Hepatocyte (in vitro differentiated cells): ENCODE measurements around the gene MCF2L. TPM values are rescaled to one million over a fixed set of nuclear protein-coding genes. Genes with fewer than 3 reads are reported as not detected.

ENCODE experiments used
- DNase-seq: peaks from one replicate; pipeline ENCODE4 v3.0.0-alpha.2; 2016; ENCODE audit warnings: low spot score
- H2AFZ ChIP-seq: fragments of 200-600 bp; sonication (generic); 2 replicates; pipeline ENCODE4 v1.6.0; 2016; ENCODE audit warnings: antibody characterized with exemption, mild to moderate bottlenecking
- H3K27ac ChIP-seq: fragments of 200-600 bp; sonication (generic); 2 replicates; pipeline ENCODE4 v1.5.1; 2016; ENCODE audit warnings: mild to moderate bottlenecking
- H3K27me3 ChIP-seq: fragments of 200-600 bp; sonication (generic); 2 replicates; pipeline ENCODE4 v1.6.1; 2016
- H3K36me3 ChIP-seq: fragments of 200-600 bp; sonication (generic); replicated peaks from 2 replicates; pipeline ENCODE4 v1.5.1; 2016; ENCODE audit warnings: low read depth; ENCODE audit not compliant: insufficient read depth
- H3K4me1 ChIP-seq: fragments of 200-600 bp; sonication (generic); 2 replicates; pipeline ENCODE4 v1.5.1; 2016; ENCODE audit warnings: mild to moderate bottlenecking, moderate library complexity; ENCODE audit not compliant: insufficient read depth
- H3K4me2 ChIP-seq: fragments of 200-600 bp; sonication (generic); 2 replicates; pipeline ENCODE4 v1.6.0; 2016
- H3K4me3 ChIP-seq: fragments of 200-600 bp; sonication (generic); 2 replicates; pipeline ENCODE4 v1.5.1; 2016; ENCODE audit warnings: mild to moderate bottlenecking
- H3K79me2 ChIP-seq: fragments of 200-600 bp; sonication (generic); 2 replicates; pipeline ENCODE4 v1.6.0; 2017; ENCODE audit warnings: mild to moderate bottlenecking
- H3K9me2 ChIP-seq: fragments of 200-600 bp; sonication (generic); replicated peaks from 2 replicates; pipeline ENCODE4 v1.6.0; 2017; ENCODE audit warnings: mild to moderate bottlenecking; ENCODE audit not compliant: insufficient read depth
- H3K9me3 ChIP-seq: fragments of 200-600 bp; sonication (generic); 2 replicates; pipeline ENCODE4 v1.5.1; 2016; ENCODE audit warnings: low read depth, mild to moderate bottlenecking
- H4K20me1 ChIP-seq: fragments of 200-600 bp; sonication (generic); 2 replicates; pipeline ENCODE4 v1.6.0; 2016; ENCODE audit warnings: mild to moderate bottlenecking; ENCODE audit not compliant: insufficient read depth, poor library complexity, severe bottlenecking
- EZH2 ChIP-seq: fragments of 200-600 bp; sonication (generic); IDR thresholded peaks from 2 replicates; pipeline ENCODE4 v1.6.1; 2016; ENCODE audit warnings: antibody characterized with exemption, mild to moderate bottlenecking, borderline replicate concordance
- EZH2phosphoT487 ChIP-seq: fragments of 200-600 bp; sonication (generic); IDR thresholded peaks from one replicate; pipeline ENCODE4 v1.6.1; 2018; ENCODE audit warnings: antibody characterized with exemption, mild to moderate bottlenecking, low read depth, moderate library complexity; ENCODE audit not compliant: unreplicated experiment, severe bottlenecking
- WGBS: methylation state at CpG from one replicate; pipeline ENCODE4 v1.1.6; 2016; ENCODE audit warnings: low lambda C conversion rate; ENCODE audit errors: missing lambda C conversion rate; 5-methylcytosine and 5-hydroxymethylcytosine counted together
- polyA plus RNA-seq: library from polyadenylated mRNA; unstranded; fragments of >200 nt; fragmentation: Nextera tagmentation; extraction: Ambion mirVana; gene quantifications from 2 replicates; pipeline ENCODE4 v1.2.1, GENCODE V29; 2016
- total RNA-seq: library from RNA; depleted of rRNA; stranded (reverse); fragments of >200 nt; gene quantifications from 2 replicates; pipeline ENCODE4 v1.2.3, GENCODE V29; 2014
- TF ChIP-seq, protein P1 (sequence below): fragments of 200-600 bp; sonication (generic); IDR thresholded peaks from 2 replicates; pipeline ENCODE4 v1.5.1; 2016; ENCODE audit warnings: antibody characterized with exemption, mild to moderate bottlenecking; ENCODE audit not compliant: poor library complexity

The MCF2L gene
- total and polyA plus RNA-seq, 2 experiments from 2014 or later, result 11.1 to 22.4 TPM

DNA sequence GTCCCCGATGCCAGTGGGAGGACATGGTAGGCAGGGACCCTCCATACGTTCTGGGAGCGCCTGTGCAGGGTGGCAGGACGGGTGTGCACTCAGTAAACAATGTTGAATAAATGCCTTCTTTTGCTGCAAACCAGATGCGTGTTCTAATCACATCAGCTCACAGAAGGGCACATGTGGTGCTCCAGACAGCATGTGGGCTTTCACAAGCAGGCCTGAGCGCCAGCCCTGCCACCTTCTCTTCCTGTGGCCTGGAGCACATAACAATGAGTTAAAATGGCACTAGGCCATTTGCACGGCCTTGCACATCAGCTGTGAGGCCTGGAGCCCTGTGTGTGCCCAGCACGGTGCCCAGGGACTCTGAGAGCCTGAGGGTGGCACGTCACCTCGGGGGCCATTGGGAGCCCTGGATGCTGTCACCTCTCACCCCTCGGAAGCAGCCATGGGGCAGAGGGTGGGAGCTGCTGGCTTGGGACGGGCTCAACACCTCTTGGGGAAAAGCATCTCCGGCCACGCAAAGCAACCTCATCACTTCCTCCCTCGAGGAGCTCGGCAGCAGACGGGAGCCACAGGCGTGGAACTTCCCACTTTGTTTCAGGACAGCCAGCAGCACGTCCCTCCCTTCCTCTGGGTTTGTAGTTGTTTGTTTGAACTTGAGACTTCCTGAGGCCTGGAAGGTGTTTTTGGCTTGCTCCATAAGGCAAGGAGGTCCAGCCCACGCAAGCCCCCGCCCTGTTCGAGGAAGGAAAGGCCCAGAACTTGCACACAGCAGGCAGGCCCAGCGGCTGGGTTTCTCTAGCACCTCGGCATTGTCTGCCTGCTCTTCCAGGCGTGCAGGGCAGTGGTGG is 9.8 kb downstream of the MCF2L start:
- no peak for TF ChIP-seq EZH2
- TF ChIP-seq EZH2phosphoT487, result no peak
- TF ChIP-seq, protein P1, sequence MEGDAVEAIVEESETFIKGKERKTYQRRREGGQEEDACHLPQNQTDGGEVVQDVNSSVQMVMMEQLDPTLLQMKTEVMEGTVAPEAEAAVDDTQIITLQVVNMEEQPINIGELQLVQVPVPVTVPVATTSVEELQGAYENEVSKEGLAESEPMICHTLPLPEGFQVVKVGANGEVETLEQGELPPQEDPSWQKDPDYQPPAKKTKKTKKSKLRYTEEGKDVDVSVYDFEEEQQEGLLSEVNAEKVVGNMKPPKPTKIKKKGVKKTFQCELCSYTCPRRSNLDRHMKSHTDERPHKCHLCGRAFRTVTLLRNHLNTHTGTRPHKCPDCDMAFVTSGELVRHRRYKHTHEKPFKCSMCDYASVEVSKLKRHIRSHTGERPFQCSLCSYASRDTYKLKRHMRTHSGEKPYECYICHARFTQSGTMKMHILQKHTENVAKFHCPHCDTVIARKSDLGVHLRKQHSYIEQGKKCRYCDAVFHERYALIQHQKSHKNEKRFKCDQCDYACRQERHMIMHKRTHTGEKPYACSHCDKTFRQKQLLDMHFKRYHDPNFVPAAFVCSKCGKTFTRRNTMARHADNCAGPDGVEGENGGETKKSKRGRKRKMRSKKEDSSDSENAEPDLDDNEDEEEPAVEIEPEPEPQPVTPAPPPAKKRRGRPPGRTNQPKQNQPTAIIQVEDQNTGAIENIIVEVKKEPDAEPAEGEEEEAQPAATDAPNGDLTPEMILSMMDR, result no peak
- Histone ChIP-seq H2AFZ (no peak overlapping the region), H3K79me2 (no peaks in the 10 kb centered on the region), H3K27me3 (no peaks in the 10 kb centered on the region), H4K20me1 (no peaks in the 10 kb centered on the region), H3K9me2 (no peaks in the 10 kb centered on the region), H3K4me2 (no peak overlapping the region), H3K27ac (no peak overlapping the region), H3K4me3 (no peak overlapping the region), H3K36me3 (no peaks in the 10 kb centered on the region), H3K9me3 (no peaks in the 10 kb centered on the region), H3K4me1 (peaks cover 2% of the 10 kb centered on the region)
- 81% methylated on average over 25 of the region's 25 CpGs for WGBS
- DNase-seq, result no peak

DNA sequence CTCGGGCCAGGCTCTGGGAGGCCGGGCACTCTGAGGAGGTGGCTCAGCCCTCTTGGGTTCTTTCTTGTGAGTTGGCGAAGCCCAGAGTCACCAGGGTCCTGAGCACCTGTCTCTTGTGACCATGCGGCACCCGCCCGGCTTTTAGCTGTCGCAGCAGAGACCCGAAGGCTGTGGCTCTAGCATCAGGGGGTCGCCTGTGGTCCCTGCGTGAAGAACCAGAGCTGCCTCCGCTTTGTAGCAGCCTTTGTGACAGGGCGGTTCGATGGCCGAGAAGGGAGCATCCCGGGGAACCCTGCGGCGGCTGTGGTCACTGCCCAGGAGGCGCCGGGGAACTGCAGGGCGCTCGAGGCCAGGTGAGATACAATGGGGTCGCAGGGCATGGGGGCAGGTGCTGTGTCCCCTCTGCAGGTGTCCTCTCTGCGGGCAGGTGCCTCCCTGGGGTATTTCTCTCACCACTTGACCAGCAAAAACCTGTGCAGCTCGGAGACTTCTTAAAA is 10.4 kb downstream of the MCF2L start:
- peaks cover 5% of the 10 kb centered on the region for H3K4me1 ChIP-seq
- no peaks in the 10 kb centered on the region for H3K36me3 ChIP-seq
- no peaks in the 10 kb centered on the region for H3K9me2 ChIP-seq
- H3K79me2 ChIP-seq, result no peaks in the 10 kb centered on the region
- no peak for TF ChIP-seq EZH2phosphoT487
- TF ChIP-seq, protein P1, result no peak
- no peak for TF ChIP-seq EZH2
- H4K20me1 ChIP-seq, result no peaks in the 10 kb centered on the region
- 91% methylated on average over 23 of the region's 24 CpGs for WGBS
- no peaks in the 10 kb centered on the region for H3K9me3 ChIP-seq
- H3K4me3 ChIP-seq, result no peak overlapping the region
- no peaks in the 10 kb centered on the region for H3K27me3 ChIP-seq
- no peak overlapping the region for H2AFZ ChIP-seq
- no peak overlapping the region for H3K27ac ChIP-seq
- DNase-seq, result no peak
- no peak overlapping the region for H3K4me2 ChIP-seq

DNA sequence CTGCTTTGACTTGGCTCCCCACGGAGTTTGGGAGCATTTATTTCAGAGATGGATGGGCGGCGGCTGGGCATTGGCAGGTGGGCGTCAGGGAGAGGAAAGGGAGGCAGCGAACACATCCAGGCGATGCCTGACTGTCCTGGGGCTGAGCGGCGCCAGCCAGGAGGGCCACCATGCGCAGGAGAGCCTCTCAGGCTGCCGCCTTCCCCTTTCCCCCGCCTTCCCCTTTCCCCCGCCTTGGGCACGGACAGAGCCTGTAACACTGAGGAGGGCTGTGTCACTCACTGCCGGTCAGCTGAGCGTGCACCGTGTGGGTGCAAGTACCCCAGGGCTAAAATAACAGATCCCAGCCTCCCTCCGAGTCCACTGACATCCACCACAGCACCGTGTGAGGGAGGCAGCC is 11.4 kb downstream of the MCF2L start:
- H3K27ac ChIP-seq, result no peak overlapping the region
- H3K79me2 ChIP-seq, result no peaks in the 10 kb centered on the region
- H4K20me1 ChIP-seq, result no peaks in the 10 kb centered on the region
- H3K36me3 ChIP-seq, result no peaks in the 10 kb centered on the region
- no peaks in the 10 kb centered on the region for H3K9me2 ChIP-seq
- H3K4me2 ChIP-seq, result no peak overlapping the region
- no peak overlapping the region for H3K4me3 ChIP-seq
- no peak overlapping the region for H2AFZ ChIP-seq
- no peak for DNase-seq
- no peaks in the 10 kb centered on the region for H3K9me3 ChIP-seq
- no peak for TF ChIP-seq EZH2
- no peak for TF ChIP-seq EZH2phosphoT487
- TF ChIP-seq, protein P1, result no peak
- H3K4me1 ChIP-seq, result peaks cover 12% of the 10 kb centered on the region
- H3K27me3 ChIP-seq, result no peaks in the 10 kb centered on the region
- 62% methylated on average over 12 of the region's 18 CpGs for WGBS
